RPMI8226 (cell line): ENCODE measurements around the gene PTTG1.

ENCODE experiments used
- DNase-seq: peaks from one replicate; pipeline ENCODE4 v3.0.0-alpha.2; 2015

The PTTG1 gene

GRCh38 chr5:160456480-160457177 is 35.0 kb downstream of the PTTG1 start:
- DNase-seq, result no peak

GRCh38 chr5:160457252-160457651 is 35.6 kb downstream of the PTTG1 start:
- no peak for DNase-seq

GRCh38 chr5:160458806-160459800 is 37.4 kb downstream of the PTTG1 start:
- no peak for DNase-seq

GRCh38 chr5:160460377-160461049 is 38.9 kb downstream of the PTTG1 start:
- no peak for DNase-seq

- no peak for DNase-seq
Observed at GRCh38 chr5:160461378-160461777, 39.7 kb downstream of the PTTG1 start.

GRCh38 chr5:160462167-160462566 is 40.5 kb downstream of the PTTG1 start:
- DNase-seq, result no peak

GRCh38 chr5:160463227-160463626 is 41.6 kb downstream of the PTTG1 start:
- DNase-seq, result no peak

- DNase-seq, result no peak
Observed at GRCh38 chr5:160463740-160464465, 42.2 kb downstream of the PTTG1 start.

GRCh38 chr5:160464466-160464797 is 42.8 kb downstream of the PTTG1 start:
- DNase-seq, result no peak

- no peak for DNase-seq
Observed at GRCh38 chr5:160466116-160466515, 44.5 kb downstream of the PTTG1 start.

GRCh38 chr5:160466889-160467554 is 45.4 kb downstream of the PTTG1 start:
- no peak for DNase-seq

GRCh38 chr5:160467555-160468362 is 46.1 kb downstream of the PTTG1 start:
- peak; percentile 63 for DNase-seq

GRCh38 chr5:160468363-160468975 is 46.8 kb downstream of the PTTG1 start:
- no peak for DNase-seq

GRCh38 chr5:160469156-160470144 is 47.8 kb downstream of the PTTG1 start:
- no peak for DNase-seq

GRCh38 chr5:160470437-160471361 is 49.0 kb downstream of the PTTG1 start:
- DNase-seq, result no peak

GRCh38 chr5:160471761-160472160 is 50.1 kb downstream of the PTTG1 start:
- no peak for DNase-seq

GRCh38 chr5:160472482-160472881 is 50.8 kb downstream of the PTTG1 start:
- no peak for DNase-seq

GRCh38 chr5:160473681-160474080 is 52.0 kb downstream of the PTTG1 start:
- no peak for DNase-seq
